HG03571 (cell line): Measurements from ENCODE around the gene NAALADL2.
"Not testable (repeated sequence)": the region's sequence is repeated elsewhere in the genome, so short reads cannot be mapped to it uniquely, and the experiment has no call there.

ENCODE experiments used
- ATAC-seq: cut with Tn5 transposase; IDR thresholded peaks from one replicate; pipeline ENCODE4 v1.9.1; 2021; ENCODE audit not compliant: unreplicated experiment

NAALADL2 gene

GRCh38 chr3:175127075-175127662, 268.0 kb downstream of the NAALADL2 start:
- ATAC-seq: no peak

DNA sequence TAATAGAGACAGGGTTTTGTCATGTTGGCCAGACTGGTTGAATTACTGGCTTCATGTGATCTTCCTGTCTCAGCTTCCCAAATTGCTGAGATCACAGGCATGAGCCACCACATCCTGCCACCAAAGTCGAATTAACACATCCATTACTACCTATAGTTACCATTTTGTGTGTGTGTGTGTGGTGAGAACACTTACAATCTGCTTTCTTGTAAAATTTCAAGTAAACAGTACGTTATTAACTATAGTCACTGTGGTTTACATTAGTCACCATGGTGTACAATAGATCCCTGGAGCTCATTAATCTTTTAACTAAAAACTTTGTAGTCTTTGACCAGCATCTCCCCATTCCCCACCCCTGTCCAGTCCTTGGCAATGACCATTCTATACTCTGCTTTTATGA, 270.0 kb downstream of the NAALADL2 start:
- no peak for ATAC-seq

DNA sequence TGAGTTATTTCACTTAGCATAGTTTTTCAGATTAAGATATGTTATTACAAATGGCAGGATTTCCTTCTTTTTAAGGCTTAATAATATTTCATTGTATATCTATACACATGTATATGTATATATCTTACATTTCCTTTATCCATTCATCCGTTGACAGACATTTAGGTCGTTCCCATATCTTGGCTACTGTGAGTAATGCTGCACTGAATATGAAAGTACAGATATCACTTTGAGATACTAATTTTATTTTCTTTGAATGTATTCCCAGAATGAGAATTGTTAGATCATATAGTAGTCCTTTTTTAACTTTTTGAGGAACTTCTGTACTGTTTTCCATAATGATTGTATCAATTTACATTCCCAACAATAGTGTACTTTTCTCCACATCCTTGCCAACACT, 270.4 kb downstream of the NAALADL2 start:
- ATAC-seq: no peak

DNA sequence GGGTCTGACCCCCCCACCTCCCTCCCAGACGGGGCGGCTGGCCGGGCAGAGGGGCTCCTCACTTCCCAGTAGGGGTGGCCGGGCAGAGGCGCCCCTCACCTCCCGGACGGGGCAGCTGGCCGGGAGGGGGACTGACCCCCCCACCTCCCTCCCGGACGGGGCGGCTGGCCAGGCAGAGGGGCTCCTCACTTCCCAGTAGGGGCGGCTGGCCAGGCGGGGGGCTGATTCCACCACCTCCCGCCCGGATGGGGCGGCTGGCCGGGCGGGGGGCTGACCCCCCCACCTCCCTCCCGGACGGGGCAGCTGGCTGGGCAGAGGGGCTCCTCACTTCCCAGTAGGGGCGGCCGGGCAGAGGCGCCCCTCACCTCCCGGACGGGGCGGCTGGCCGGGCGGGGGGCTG, 272.7 kb downstream of the NAALADL2 start:
- ATAC-seq: not testable (repeated sequence)

DNA sequence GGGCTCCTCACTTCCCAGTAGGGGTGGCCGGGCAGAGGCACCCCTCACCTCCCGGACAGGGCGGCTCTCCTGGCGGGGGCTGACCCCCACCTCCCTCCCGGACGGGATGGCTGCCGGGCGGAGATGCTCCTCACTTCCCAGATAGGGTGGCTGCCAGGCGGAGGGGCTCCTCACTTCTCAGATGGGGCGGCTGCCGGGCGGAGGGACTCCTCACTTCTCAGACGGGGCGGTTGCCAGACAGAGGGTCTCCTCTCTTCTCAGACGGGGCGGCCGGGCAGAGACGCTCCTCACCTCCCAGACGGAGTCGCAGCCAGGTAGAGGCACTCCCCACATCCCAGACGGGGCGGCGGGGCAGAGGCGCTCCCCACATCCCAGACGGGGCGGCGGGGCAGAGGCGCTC, 273.6 kb downstream of the NAALADL2 start:
- not testable (repeated sequence) for ATAC-seq

DNA sequence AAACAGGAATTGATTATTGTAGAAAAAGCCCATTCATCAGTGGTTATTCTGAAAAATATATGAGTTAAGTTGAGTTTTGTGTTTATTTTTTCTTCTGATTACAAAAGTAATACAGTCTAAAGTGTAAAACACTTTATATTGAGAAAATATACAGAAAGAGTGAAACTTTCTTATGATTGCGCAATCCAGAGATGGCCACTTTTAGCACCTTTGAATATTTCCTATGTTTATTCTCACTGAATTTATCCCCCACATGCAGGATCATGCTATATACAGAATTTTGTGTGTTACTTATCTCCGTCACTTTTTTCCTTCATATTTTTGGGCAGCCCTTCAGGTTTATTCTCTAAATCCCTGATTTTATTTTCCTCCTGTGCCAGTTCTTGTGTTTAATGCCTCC, 285.2 kb downstream of the NAALADL2 start:
- ATAC-seq: no peak

- no peak for ATAC-seq
Observed at GRCh38 chr3:175146258-175146657, 287.1 kb downstream of the NAALADL2 start.

- ATAC-seq: no peak
Observed at GRCh38 chr3:175149675-175150074, 290.5 kb downstream of the NAALADL2 start.

DNA sequence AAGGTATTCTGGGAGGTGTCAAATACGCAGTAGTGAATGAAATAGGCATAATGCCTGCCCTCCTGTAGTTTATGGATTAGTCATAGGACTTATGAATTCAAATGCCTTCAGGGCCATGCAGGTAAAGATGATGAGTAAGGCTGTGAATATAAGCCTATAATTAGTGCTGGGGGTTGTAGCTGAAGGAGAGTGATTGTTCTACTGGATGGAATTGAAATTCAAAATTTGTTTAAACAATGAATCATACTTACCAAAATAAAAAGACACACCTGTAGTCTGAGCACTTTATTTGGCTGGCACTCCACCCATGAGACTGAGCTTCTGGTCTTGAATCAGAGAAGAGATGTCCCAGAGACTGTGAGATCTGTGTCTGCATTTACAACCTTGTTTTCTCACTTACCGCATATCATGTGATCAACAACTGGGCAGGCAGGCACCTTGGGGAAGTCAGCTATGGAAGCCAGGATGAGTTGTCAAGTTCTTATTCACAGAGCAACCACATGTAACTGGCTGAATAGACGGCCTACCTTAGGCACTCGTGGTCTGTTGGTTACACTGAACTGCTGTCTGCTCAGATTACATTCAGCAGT, 291.8 kb downstream of the NAALADL2 start:
- ATAC-seq: no peak

GRCh38 chr3:175153595-175153994, 294.5 kb downstream of the NAALADL2 start:
- ATAC-seq: no peak

- no peak for ATAC-seq
Observed at GRCh38 chr3:175155172-175155571, 296.0 kb downstream of the NAALADL2 start.

GRCh38 chr3:175159202-175159601, 300.1 kb downstream of the NAALADL2 start:
- no peak for ATAC-seq

DNA sequence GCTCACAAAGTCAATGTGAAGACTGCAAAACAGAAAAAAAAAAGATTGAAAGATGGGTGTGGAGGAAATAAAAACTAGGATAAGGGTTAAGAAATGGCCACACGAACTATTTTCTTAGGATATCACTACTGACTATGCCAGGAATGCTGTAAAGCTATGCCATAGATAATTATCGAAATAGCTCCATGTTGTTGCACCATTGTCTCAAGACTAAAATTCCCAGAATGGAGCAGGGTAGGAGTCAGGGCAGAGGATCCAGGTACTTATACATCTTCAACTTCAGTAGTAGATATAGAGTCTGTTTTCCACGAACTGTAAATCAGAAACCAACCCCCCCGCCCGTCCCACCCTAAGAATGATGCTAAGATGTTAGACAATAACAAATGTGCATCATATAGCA, 302.2 kb downstream of the NAALADL2 start:
- no peak for ATAC-seq

GRCh38 chr3:175163686-175164085, 304.6 kb downstream of the NAALADL2 start:
- no peak for ATAC-seq

GRCh38 chr3:175173117-175173516, 314.0 kb downstream of the NAALADL2 start:
- ATAC-seq: not testable (repeated sequence)

GRCh38 chr3:175176556-175176955, 317.4 kb downstream of the NAALADL2 start:
- no peak for ATAC-seq

GRCh38 chr3:175179055-175179454, 319.9 kb downstream of the NAALADL2 start:
- ATAC-seq: no peak

- no peak for ATAC-seq
Observed at GRCh38 chr3:175184392-175184791, 325.3 kb downstream of the NAALADL2 start.

GRCh38 chr3:175185903-175186302, 326.8 kb downstream of the NAALADL2 start:
- no peak for ATAC-seq

GRCh38 chr3:175186511-175186910, 327.4 kb downstream of the NAALADL2 start:
- ATAC-seq: no peak

DNA sequence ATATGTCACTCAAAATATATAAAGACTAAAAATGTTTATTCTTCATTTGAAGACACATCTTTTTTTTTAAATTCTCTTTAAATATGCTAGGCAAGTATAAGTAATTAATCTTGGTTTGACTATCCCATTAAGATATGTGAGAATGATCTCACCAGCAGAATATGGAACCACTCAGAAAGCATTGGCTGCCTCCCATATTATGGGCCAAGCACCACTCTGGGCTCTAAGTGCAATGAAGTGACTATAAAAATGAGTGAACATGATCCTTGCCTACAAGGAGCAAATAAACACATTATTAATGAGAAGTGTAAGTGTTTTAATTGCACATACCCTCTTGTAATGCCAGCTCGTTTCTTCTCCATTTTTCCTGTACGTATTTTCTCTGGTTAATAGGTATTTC, 328.5 kb downstream of the NAALADL2 start:
- no peak for ATAC-seq

DNA sequence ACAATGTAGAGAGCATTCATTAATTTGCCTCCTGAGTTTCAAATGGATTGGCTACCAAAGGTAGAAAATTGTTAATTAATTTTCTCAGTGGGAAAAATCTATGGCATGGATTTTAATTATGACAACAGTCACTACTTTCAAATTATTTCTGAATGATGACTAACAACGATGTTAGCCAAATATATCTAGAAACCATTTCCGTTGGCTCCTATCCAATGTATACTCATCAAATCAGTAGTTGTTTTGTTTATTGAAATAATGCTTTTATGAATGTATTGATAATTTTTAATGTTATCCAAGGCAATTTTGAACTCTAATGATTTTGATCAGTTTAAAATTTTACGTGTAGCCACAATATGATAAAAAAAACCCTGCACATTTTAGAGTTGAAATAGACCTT, 333.4 kb downstream of the NAALADL2 start:
- no peak for ATAC-seq
